Measurements from ENCODE around the gene RCAN3. TPM values are rescaled to one million over a fixed set of nuclear protein-coding genes. Genes with fewer than 3 reads are reported as not detected.

Gene RCAN3
- total RNA-seq, 1 donor from 2014 or later: 24.9 TPM

GRCh38 chr1:24562625-24563024, 60.0 kb downstream of the RCAN3 start:
- H3K4me3 Mint-ChIP-seq (ENCODE audit: unreplicated experiment): no peak overlapping the region
- no peak for TF ChIP-seq CTCF (IDR thresholded peaks at IDR 0.05; ENCODE audit: unreplicated experiment)
- peaks cover 1% of the 10 kb centered on the region for H3K27me3 Mint-ChIP-seq (ENCODE audit: unreplicated experiment)
- H3K4me1 Mint-ChIP-seq (ENCODE audit: unreplicated experiment): peaks cover 4% of the 10 kb centered on the region
- DNase-seq (ENCODE audit: low spot score): no peak
- no peaks in the 10 kb centered on the region for H3K9me3 Mint-ChIP-seq (ENCODE audit: unreplicated experiment)
- H3K36me3 Mint-ChIP-seq (ENCODE audit: low read depth, unreplicated experiment): no peaks in the 10 kb centered on the region
- no peak overlapping the region for H3K27ac Mint-ChIP-seq (ENCODE audit: unreplicated experiment)

- Mint-ChIP-seq H3K4me3 (ENCODE audit: unreplicated experiment) (no peak overlapping the region), H3K36me3 (ENCODE audit: low read depth, unreplicated experiment) (no peaks in the 10 kb centered on the region), H3K27me3 (ENCODE audit: unreplicated experiment) (peaks cover 1% of the 10 kb centered on the region), H3K4me1 (ENCODE audit: unreplicated experiment) (peaks cover 4% of the 10 kb centered on the region), H3K9me3 (ENCODE audit: unreplicated experiment) (no peaks in the 10 kb centered on the region), H3K27ac (ENCODE audit: unreplicated experiment) (no peak overlapping the region)
- DNase-seq (ENCODE audit: low spot score): no peak
- no peak for TF ChIP-seq CTCF (IDR thresholded peaks at IDR 0.05; ENCODE audit: unreplicated experiment)
Measured at GRCh38 chr1:24564695-24565094, 62.1 kb downstream of the RCAN3 start.

GRCh38 chr1:24566236-24566867, 63.7 kb downstream of the RCAN3 start:
- Mint-ChIP-seq H3K27me3 (ENCODE audit: unreplicated experiment) (peaks cover 1% of the 10 kb centered on the region), H3K27ac (ENCODE audit: unreplicated experiment) (no peak overlapping the region), H3K4me1 (ENCODE audit: unreplicated experiment) (peaks cover 4% of the 10 kb centered on the region), H3K36me3 (ENCODE audit: low read depth, unreplicated experiment) (no peaks in the 10 kb centered on the region), H3K9me3 (ENCODE audit: unreplicated experiment) (no peaks in the 10 kb centered on the region), H3K4me3 (ENCODE audit: unreplicated experiment) (no peak overlapping the region)
- DNase-seq (ENCODE audit: low spot score): no peak
- TF ChIP-seq CTCF (IDR thresholded peaks at IDR 0.05; ENCODE audit: unreplicated experiment): no peak

- Mint-ChIP-seq H3K27me3 (ENCODE audit: unreplicated experiment) (peaks cover 1% of the 10 kb centered on the region), H3K27ac (ENCODE audit: unreplicated experiment) (no peak overlapping the region), H3K4me1 (ENCODE audit: unreplicated experiment) (peaks cover 4% of the 10 kb centered on the region), H3K4me3 (ENCODE audit: unreplicated experiment) (no peak overlapping the region), H3K36me3 (ENCODE audit: low read depth, unreplicated experiment) (no peaks in the 10 kb centered on the region), H3K9me3 (ENCODE audit: unreplicated experiment) (no peaks in the 10 kb centered on the region)
- TF ChIP-seq CTCF (IDR thresholded peaks at IDR 0.05; ENCODE audit: unreplicated experiment): no peak
- DNase-seq (ENCODE audit: low spot score): no peak
Measured at GRCh38 chr1:24567792-24568388, 65.3 kb downstream of the RCAN3 start.

- TF ChIP-seq CTCF (IDR thresholded peaks at IDR 0.05; ENCODE audit: unreplicated experiment): no peak
- H3K27me3 Mint-ChIP-seq (ENCODE audit: unreplicated experiment): peaks cover 1% of the 10 kb centered on the region
Measured at GRCh38 chr1:24568475-24568874, 65.8 kb downstream of the RCAN3 start.

More at GRCh38 chr1:24568475-24568874, 65.8 kb downstream of the RCAN3 start:
- Mint-ChIP-seq H3K4me3 (ENCODE audit: unreplicated experiment) (no peak overlapping the region), H3K9me3 (ENCODE audit: unreplicated experiment) (no peaks in the 10 kb centered on the region), H3K36me3 (ENCODE audit: low read depth, unreplicated experiment) (no peaks in the 10 kb centered on the region), H3K4me1 (ENCODE audit: unreplicated experiment) (peaks cover 4% of the 10 kb centered on the region), H3K27ac (ENCODE audit: unreplicated experiment) (no peak overlapping the region)
- DNase-seq (ENCODE audit: low spot score): no peak

All from endothelial cell (in vitro differentiated cells).